ENCODE data around the gene CNN2. TPM values are rescaled to one million over a fixed set of nuclear protein-coding genes. Genes with fewer than 3 reads are reported as not detected.

The CNN2 gene
- total and polyA plus RNA-seq, 4 donors = 10.1 to 38.4 (median 26.8) TPM

DNA sequence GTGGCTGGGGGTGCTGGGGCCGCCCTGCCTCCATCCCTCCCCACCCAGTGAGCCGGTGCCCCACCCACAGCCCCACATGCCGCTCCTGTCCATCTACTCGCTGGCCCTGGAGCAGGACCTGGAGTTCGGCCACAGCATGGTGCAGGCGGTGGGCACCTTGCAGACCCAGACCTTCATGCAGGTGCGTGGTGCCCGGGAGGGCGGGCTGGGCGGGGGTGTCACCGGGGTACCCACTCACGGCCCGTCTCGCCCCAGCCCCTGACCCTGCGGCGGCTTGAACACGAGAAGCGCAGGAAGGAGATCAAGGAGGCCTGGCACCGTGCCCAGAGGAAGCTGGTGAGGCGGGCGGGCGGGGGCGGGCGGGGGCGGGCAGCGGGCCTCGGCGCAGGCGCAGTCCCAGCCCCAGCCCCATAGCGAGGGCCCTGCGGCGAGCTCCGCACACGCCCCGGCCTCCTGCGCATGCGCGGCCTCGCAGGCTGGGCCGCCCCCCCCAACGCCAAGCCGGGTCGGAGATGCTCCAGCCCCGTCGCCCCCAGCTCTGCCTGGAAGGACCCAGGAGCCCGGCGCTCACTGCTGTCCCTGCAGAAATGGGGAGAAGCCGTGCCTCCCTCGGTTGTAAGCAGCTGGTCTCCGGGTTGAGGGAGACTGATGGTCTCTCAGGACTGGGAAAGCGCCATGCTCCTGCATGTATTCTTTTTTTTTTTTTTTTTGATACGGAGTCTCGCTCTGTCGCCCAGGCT lies 48.3 kb downstream of the CNN2 start:
- Histone ChIP-seq H3K4me3 (ENCODE audit: low read depth in 1 of 3, low read length in 3 of 3) (no peak overlapping the region), H3K9ac (ENCODE audit: low read depth in 1 of 2, low read length in 2 of 2) (no peak overlapping the region), H3K27me3 (ENCODE audit: control insufficient read depth in 4 of 4, insufficient read depth in 4 of 4, low read length in 3 of 4) (peaks cover 0 to 5% (median 0%) of the 10 kb centered on the region in 4 donors), H3K9me3 (ENCODE audit: control insufficient read depth in 4 of 4, low read length in 3 of 4) (no peaks in the 10 kb centered on the region), H3K4me1 (ENCODE audit: control insufficient read depth in 4 of 4, insufficient read depth in 4 of 4, low read length in 3 of 4) (peaks cover 7 to 33% (median 14%) of the 10 kb centered on the region in 4 donors), H3K27ac (ENCODE audit: low read depth in 1 of 2, low read length in 2 of 2) (no peak overlapping the region), H3K36me3 (ENCODE audit: control insufficient read depth in 4 of 4, insufficient read depth in 3 of 4, low read depth in 1 of 4, low read length in 3 of 4) (peaks cover 0 to 1% (median 0%) of the 10 kb centered on the region in 4 donors)
- WGBS = 61% methylated on average over 54 of the region's 54 CpGs
- DNase-seq (ENCODE audit: low spot score) = no peak
- TF ChIP-seq RXRA (IDR thresholded peaks at IDR 0.05) (no peak), HNF4G (IDR thresholded peaks at IDR 0.05) (no peak), RAD21 (IDR thresholded peaks at IDR 0.05) (no peak), ATF3 (IDR thresholded peaks at IDR 0.05) (no peak), SP1 (IDR thresholded peaks at IDR 0.05) (no peak), JUND (IDR thresholded peaks at IDR 0.05) (no peak), YY1 (IDR thresholded peaks at IDR 0.05) (no peak), HNF4A (conservative IDR thresholded peaks at IDR 0.05) (no peak), NR2F2 (IDR thresholded peaks at IDR 0.05) (no peak)
- TF ChIP-seq, protein P1, sequence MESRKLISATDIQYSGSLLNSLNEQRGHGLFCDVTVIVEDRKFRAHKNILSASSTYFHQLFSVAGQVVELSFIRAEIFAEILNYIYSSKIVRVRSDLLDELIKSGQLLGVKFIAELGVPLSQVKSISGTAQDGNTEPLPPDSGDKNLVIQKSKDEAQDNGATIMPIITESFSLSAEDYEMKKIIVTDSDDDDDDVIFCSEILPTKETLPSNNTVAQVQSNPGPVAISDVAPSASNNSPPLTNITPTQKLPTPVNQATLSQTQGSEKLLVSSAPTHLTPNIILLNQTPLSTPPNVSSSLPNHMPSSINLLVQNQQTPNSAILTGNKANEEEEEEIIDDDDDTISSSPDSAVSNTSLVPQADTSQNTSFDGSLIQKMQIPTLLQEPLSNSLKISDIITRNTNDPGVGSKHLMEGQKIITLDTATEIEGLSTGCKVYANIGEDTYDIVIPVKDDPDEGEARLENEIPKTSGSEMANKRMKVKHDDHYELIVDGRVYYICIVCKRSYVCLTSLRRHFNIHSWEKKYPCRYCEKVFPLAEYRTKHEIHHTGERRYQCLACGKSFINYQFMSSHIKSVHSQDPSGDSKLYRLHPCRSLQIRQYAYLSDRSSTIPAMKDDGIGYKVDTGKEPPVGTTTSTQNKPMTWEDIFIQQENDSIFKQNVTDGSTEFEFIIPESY (IDR thresholded peaks at IDR 0.05) = no peak

DNA sequence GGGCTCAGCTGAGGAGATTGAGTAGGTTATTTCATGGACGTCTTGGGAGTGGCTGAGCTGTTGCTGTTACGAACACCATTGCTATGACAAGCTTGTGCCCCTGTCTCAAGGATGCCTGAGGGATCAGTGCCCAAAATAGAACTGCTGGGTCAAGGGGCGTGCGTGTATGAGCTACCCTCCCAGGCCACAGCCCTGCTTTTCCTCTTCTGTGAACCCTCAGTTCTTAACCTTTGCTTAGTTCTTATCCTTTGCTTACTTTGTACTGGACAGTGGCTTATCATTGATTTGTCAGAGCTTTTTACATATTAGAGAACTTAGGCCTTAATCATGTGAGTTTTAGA lies 49.6 kb downstream of the CNN2 start:
- H3K4me1 ChIP-seq (ENCODE audit: control insufficient read depth in 4 of 4, insufficient read depth in 4 of 4, low read length in 3 of 4) = peaks cover 6 to 32% (median 14%) of the 10 kb centered on the region in 4 donors
- no peak overlapping the region for H3K4me3 ChIP-seq (ENCODE audit: low read depth in 1 of 3, low read length in 3 of 3)

GRCh38 chr19:1076951-1077350 lies 50.5 kb downstream of the CNN2 start:
- TF ChIP-seq CTCF (IDR thresholded peaks at IDR 0.05; ENCODE audit: low read depth, low read length, missing input control) (no peak), TAF1 (conservative IDR thresholded peaks at IDR 0.05) (no peak), RXRA (IDR thresholded peaks at IDR 0.05) (no peak), HNF4G (IDR thresholded peaks at IDR 0.05) (no peak), RAD21 (IDR thresholded peaks at IDR 0.05) (peak in 1 of 2 donors; percentile 18), FOXA2 (IDR thresholded peaks at IDR 0.05) (no peak)
- Histone ChIP-seq H3K9me3 (ENCODE audit: control insufficient read depth in 4 of 4, low read length in 3 of 4) (no peaks in the 10 kb centered on the region), H3K27me3 (ENCODE audit: control insufficient read depth in 4 of 4, insufficient read depth in 4 of 4, low read length in 3 of 4) (no peaks in the 10 kb centered on the region), H3K4me3 (ENCODE audit: low read depth in 1 of 3, low read length in 3 of 3) (peak overlapping the region in 2 of 3 donors; percentile 22 to 37), H3K9ac (ENCODE audit: low read depth in 1 of 2, low read length in 2 of 2) (no peak overlapping the region), H3K36me3 (ENCODE audit: control insufficient read depth in 4 of 4, insufficient read depth in 3 of 4, low read depth in 1 of 4, low read length in 3 of 4) (peaks cover 0 to 4% (median 1%) of the 10 kb centered on the region in 4 donors), H3K4me1 (ENCODE audit: control insufficient read depth in 4 of 4, insufficient read depth in 4 of 4, low read length in 3 of 4) (peaks cover 4 to 33% (median 17%) of the 10 kb centered on the region in 4 donors), H3K27ac (ENCODE audit: low read depth in 1 of 2, low read length in 2 of 2) (peak overlapping the region; percentile 5 to 35)
- no peak for DNase-seq (ENCODE audit: low spot score)
- 43% methylated on average over 16 of the region's 16 CpGs for WGBS

More for the DNA sequence above, 49.6 kb downstream of the CNN2 start:
- DNase-seq (ENCODE audit: low spot score) = no peak
- H3K9me3 ChIP-seq (ENCODE audit: control insufficient read depth in 4 of 4, low read length in 3 of 4) = no peaks in the 10 kb centered on the region
- 82% methylated on average over 4 of the region's 4 CpGs for WGBS
- no peak overlapping the region for H3K27ac ChIP-seq (ENCODE audit: low read depth in 1 of 2, low read length in 2 of 2)
- no peak overlapping the region for H3K9ac ChIP-seq (ENCODE audit: low read depth in 1 of 2, low read length in 2 of 2)
- H3K27me3 ChIP-seq (ENCODE audit: control insufficient read depth in 4 of 4, insufficient read depth in 4 of 4, low read length in 3 of 4) = no peaks in the 10 kb centered on the region
- TF ChIP-seq FOXA2 (IDR thresholded peaks at IDR 0.05) (no peak), JUND (IDR thresholded peaks at IDR 0.05) (no peak), TAF1 (conservative IDR thresholded peaks at IDR 0.05) (no peak)
- TF ChIP-seq, protein P1 (IDR thresholded peaks at IDR 0.05) = no peak
- H3K36me3 ChIP-seq (ENCODE audit: control insufficient read depth in 4 of 4, insufficient read depth in 3 of 4, low read depth in 1 of 4, low read length in 3 of 4) = peaks cover 0 to 4% (median 1%) of the 10 kb centered on the region in 4 donors

All from liver (tissue), 9 donors.